Calu3 (cell line): ENCODE data around the gene DYSF. TPM values are rescaled to one million over a fixed set of nuclear protein-coding genes. Genes with fewer than 3 reads are reported as not detected.

ENCODE experiments used
- BruUV-seq: library from RNA; stranded (reverse); fragments of 400-500 nt; replicated peaks from 2 replicates; lab custom pipeline; 2021; lab: Mats Ljungman, UMichigan
- CTCF ChIA-PET: fragments of 300-600 bp; sonication (Branson Sonifier 250); formaldehyde crosslinking; loops from one replicate; lab custom pipeline; 2022; ENCODE audit warnings: antibody characterized with exemption; lab: Charles Lee
- DNase-seq: peaks from one replicate; pipeline ENCODE4 v3.0.0; 2022
- H3K27ac Mint-ChIP-seq: one replicate; pipeline ENCODE4 v1.8.0; 2022; ENCODE audit warnings: mixed read lengths; ENCODE audit not compliant: unreplicated experiment
- H3K27me3 Mint-ChIP-seq: one replicate; pipeline ENCODE4 v1.8.0; 2022; ENCODE audit warnings: mixed read lengths; ENCODE audit not compliant: unreplicated experiment
- H3K36me3 Mint-ChIP-seq: one replicate; pipeline ENCODE4 v1.8.0; 2022; ENCODE audit warnings: mild to moderate bottlenecking, moderate library complexity, mixed read lengths; ENCODE audit not compliant: insufficient read depth, unreplicated experiment
- H3K4me1 Mint-ChIP-seq: one replicate; pipeline ENCODE4 v1.8.0; 2022; ENCODE audit warnings: mild to moderate bottlenecking, low read depth, mixed read lengths; ENCODE audit not compliant: unreplicated experiment
- H3K4me3 Mint-ChIP-seq: one replicate; pipeline ENCODE4 v1.8.0; 2022; ENCODE audit warnings: mild to moderate bottlenecking, low read depth, moderate library complexity, mixed read lengths; ENCODE audit not compliant: unreplicated experiment
- H3K9me3 Mint-ChIP-seq: one replicate; pipeline ENCODE4 v1.8.0; 2022; ENCODE audit warnings: low read depth, mixed read lengths; ENCODE audit not compliant: unreplicated experiment
- CTCF ChIP-seq: fragments of 200-600 bp; IDR thresholded peaks from one replicate; pipeline ENCODE4 v1.8.0; 2022; ENCODE audit warnings: antibody characterized with exemption; ENCODE audit not compliant: unreplicated experiment
- intact Hi-C: fragments of 100-400 bp; cut with micrococcal nuclease; formaldehyde crosslinking; loops from one replicate; pipeline ENCODE4 v1.10.0; 2022; ENCODE audit not compliant: unreplicated experiment
- total RNA-seq: library from RNA; stranded (reverse); gene quantifications from 2 replicates; pipeline ENCODE4 v1.2.3, GENCODE V29; 2022

DYSF gene
- total RNA-seq, 1 experiment from 2014 or later = 3.2 TPM

- Mint-ChIP-seq H3K27me3 (peaks cover 100% of the 10 kb centered on the region), H3K9me3 (no peaks in the 10 kb centered on the region), H3K4me1 (no peaks in the 10 kb centered on the region), H3K36me3 (no peaks in the 10 kb centered on the region), H3K27ac (no peak overlapping the region), H3K4me3 (no peak overlapping the region)
- CTCF ChIA-PET = no interaction called here
- BruUV-seq = no TSS peak
- TF ChIP-seq CTCF = no peak
- no peak for DNase-seq
- intact Hi-C loops = no loop called here
Observed at GRCh38 chr2:71692621-71693277, 239.4 kb downstream of the DYSF start.

- H3K4me3 Mint-ChIP-seq = no peak overlapping the region
- H3K36me3 Mint-ChIP-seq = no peaks in the 10 kb centered on the region
- intact Hi-C loops = no loop called here
- CTCF ChIA-PET = no interaction called here
- no peak for TF ChIP-seq CTCF
- H3K27ac Mint-ChIP-seq = no peak overlapping the region
- BruUV-seq = no TSS peak
- H3K4me1 Mint-ChIP-seq = no peaks in the 10 kb centered on the region
- no peak for DNase-seq
- H3K27me3 Mint-ChIP-seq = peaks cover 100% of the 10 kb centered on the region
- H3K9me3 Mint-ChIP-seq = no peaks in the 10 kb centered on the region
Observed at GRCh38 chr2:71693286-71694270, 240.2 kb downstream of the DYSF start.

DNA sequence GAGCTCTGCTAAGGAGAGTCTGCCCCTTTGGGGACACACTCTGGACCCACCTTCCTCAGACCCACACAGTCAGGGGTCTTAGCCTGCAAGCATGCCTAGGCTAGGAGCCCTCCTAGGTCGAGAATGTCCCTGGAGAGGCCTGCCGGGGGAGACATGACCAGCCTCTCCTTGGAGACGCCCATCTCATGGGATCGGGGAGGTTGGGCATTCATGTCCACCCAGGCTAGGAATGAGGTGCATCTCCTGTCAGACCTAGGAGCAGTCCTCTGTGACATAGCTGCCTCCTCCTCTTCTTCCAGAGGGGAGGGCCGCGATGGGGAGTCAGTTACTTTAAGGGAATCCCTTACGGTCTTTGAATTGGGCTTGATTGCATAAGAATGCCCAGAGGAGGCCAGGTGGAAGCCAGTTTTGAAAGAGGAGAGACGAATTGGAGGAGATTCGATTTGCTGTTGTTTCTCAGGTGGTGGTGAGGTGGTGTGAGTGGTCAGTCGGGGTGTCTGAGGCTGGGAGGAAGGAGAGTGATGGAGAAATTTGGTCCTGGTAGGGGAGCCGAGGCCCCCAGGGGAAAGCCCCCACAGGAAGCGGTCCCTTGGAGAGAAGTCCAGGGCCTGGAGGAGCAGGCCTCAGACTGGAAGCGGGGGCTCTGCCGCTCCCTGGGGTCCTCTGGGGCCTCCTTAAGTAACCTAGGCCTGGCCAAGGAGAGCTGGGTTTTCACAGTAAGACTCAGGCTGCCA lies 241.3 kb downstream of the DYSF start:
- Mint-ChIP-seq H3K9me3 (no peaks in the 10 kb centered on the region), H3K4me3 (no peak overlapping the region), H3K36me3 (no peaks in the 10 kb centered on the region), H3K4me1 (no peaks in the 10 kb centered on the region), H3K27ac (no peak overlapping the region), H3K27me3 (peaks cover 100% of the 10 kb centered on the region)
- no TSS peak for BruUV-seq
- CTCF ChIA-PET = no interaction called here
- intact Hi-C loops = no loop called here
- DNase-seq = no peak
- no peak for TF ChIP-seq CTCF

DNA sequence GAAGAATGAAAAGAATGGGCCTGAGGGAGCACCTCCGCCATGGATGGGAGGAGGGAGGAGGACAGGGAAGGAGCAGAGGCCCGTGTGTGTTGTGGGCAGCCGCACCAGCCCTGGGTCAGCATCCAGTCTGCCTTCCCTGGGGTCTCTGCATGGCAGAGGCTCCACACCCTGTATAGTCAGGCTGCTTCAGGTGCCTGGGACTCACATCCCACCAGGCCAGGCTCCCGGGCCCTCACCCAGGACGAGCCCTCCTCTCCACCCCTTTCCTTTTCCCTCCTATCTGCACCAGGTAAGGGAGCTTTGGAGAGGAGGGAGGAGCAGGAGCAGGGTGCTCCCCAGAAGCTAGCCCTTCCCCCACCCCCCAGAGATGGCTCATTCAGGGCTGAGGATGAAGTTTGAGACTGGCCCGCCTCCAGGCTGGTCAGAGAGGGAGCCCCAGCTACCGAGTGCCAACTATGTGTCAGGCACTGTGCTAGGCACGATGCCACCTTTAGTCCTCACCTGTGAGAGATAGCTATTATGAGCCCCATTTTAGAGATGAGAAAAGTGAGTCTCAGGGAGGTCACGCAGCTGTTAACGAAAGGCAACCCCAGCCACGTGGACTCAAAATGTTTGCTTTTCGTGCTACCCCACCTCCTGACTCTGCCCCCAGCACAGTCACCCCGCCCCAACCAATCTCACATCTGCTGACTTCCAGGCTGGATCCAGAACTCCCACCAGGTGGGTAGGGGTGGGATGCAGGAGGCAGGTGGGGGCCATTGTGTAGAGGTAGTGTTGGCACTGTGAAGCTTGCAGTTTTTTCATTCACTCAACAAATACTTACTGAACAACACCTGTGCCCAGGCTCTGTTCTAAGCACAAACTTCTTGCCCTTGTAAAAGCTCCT lies 242.1 kb downstream of the DYSF start:
- no TSS peak for BruUV-seq
- Mint-ChIP-seq H3K27ac (no peak overlapping the region), H3K4me3 (no peak overlapping the region)

More for the DNA sequence above, 242.1 kb downstream of the DYSF start:
- no peak for DNase-seq
- Mint-ChIP-seq H3K9me3 (no peaks in the 10 kb centered on the region), H3K4me1 (no peaks in the 10 kb centered on the region), H3K36me3 (no peaks in the 10 kb centered on the region), H3K27me3 (peaks cover 98% of the 10 kb centered on the region)
- TF ChIP-seq CTCF = no peak
- intact Hi-C loops = no loop called here
- CTCF ChIA-PET = no interaction called here
